Measurements from ENCODE around the gene GAPDHS.

GAPDHS gene

GRCh38 chr19:35582760-35583159 is 49.5 kb downstream of the GAPDHS start:
- no peak overlapping the region for H3K27ac ChIP-seq (ENCODE audit: low read length)
- H3K4me3 ChIP-seq (ENCODE audit: low read length): no peak overlapping the region
- H3K4me1 ChIP-seq (ENCODE audit: insufficient read depth, low read length): no peaks in the 10 kb centered on the region
- no peaks in the 10 kb centered on the region for H3K9me3 ChIP-seq (ENCODE audit: insufficient read depth, low read depth, low read length)
- H3K27me3 ChIP-seq (ENCODE audit: insufficient read depth, low read length): peaks cover 22% of the 10 kb centered on the region
- no peak overlapping the region for H3K9ac ChIP-seq (ENCODE audit: low read depth, low read length)
- H3K36me3 ChIP-seq (ENCODE audit: insufficient read depth, low read depth, low read length): no peaks in the 10 kb centered on the region

GRCh38 chr19:35585848-35586247 is 52.6 kb downstream of the GAPDHS start, which contains the start of gene PMIS2:
Gene PMIS2 (plus strand): TSS chr19:35586173. CDS start chr19:35586260, 87 bp downstream.
- no peaks in the 10 kb centered on the region for H3K4me1 ChIP-seq (ENCODE audit: insufficient read depth, low read length)
- H3K4me3 ChIP-seq (ENCODE audit: low read length): no peak within 1 kb of the TSS
- H3K9me3 ChIP-seq (ENCODE audit: insufficient read depth, low read depth, low read length): no peaks in the 10 kb centered on the region
- H3K9ac ChIP-seq (ENCODE audit: low read depth, low read length): no peak within 1 kb of the TSS
- H3K27ac ChIP-seq (ENCODE audit: low read length): no peak within 1 kb of the TSS
- H3K27me3 ChIP-seq (ENCODE audit: insufficient read depth, low read length): peaks cover 22% of the 10 kb centered on the region
- H3K36me3 ChIP-seq (ENCODE audit: insufficient read depth, low read depth, low read length): no peaks in the 10 kb centered on the region

- H3K36me3 ChIP-seq (ENCODE audit: insufficient read depth, low read depth, low read length): no peaks in the 10 kb centered on the region
- no peak overlapping the region for H3K4me3 ChIP-seq (ENCODE audit: low read length)
- no peak overlapping the region for H3K27ac ChIP-seq (ENCODE audit: low read length)
- no peaks in the 10 kb centered on the region for H3K4me1 ChIP-seq (ENCODE audit: insufficient read depth, low read length)
- no peaks in the 10 kb centered on the region for H3K9me3 ChIP-seq (ENCODE audit: insufficient read depth, low read depth, low read length)
- H3K9ac ChIP-seq (ENCODE audit: low read depth, low read length): no peak overlapping the region
- peaks cover 22% of the 10 kb centered on the region for H3K27me3 ChIP-seq (ENCODE audit: insufficient read depth, low read length)
Measured at GRCh38 chr19:35587321-35587720, 54.1 kb downstream of the GAPDHS start.

GRCh38 chr19:35590875-35591274 is 57.6 kb downstream of the GAPDHS start:
- no peaks in the 10 kb centered on the region for H3K4me1 ChIP-seq (ENCODE audit: insufficient read depth, low read length)
- H3K9me3 ChIP-seq (ENCODE audit: insufficient read depth, low read depth, low read length): no peaks in the 10 kb centered on the region
- H3K4me3 ChIP-seq (ENCODE audit: low read length): no peak overlapping the region
- no peaks in the 10 kb centered on the region for H3K36me3 ChIP-seq (ENCODE audit: insufficient read depth, low read depth, low read length)
- 0 out of 2 replicates have a peak, but pooled peaks cover 9% of the 10 kb centered on the region for H3K27me3 ChIP-seq (ENCODE audit: insufficient read depth, low read length)
- no peak overlapping the region for H3K9ac ChIP-seq (ENCODE audit: low read depth, low read length)
- H3K27ac ChIP-seq (ENCODE audit: low read length): no peak overlapping the region

GRCh38 chr19:35592226-35592625 is 59.0 kb downstream of the GAPDHS start:
- Histone ChIP-seq H3K36me3 (ENCODE audit: insufficient read depth, low read depth, low read length) (no peaks in the 10 kb centered on the region), H3K4me1 (ENCODE audit: insufficient read depth, low read length) (no peaks in the 10 kb centered on the region), H3K9me3 (ENCODE audit: insufficient read depth, low read depth, low read length) (no peaks in the 10 kb centered on the region), H3K27me3 (ENCODE audit: insufficient read depth, low read length) (0 out of 2 replicates have a peak, but pooled peaks cover 4% of the 10 kb centered on the region), H3K9ac (ENCODE audit: low read depth, low read length) (no peak overlapping the region), H3K27ac (ENCODE audit: low read length) (no peak overlapping the region), H3K4me3 (ENCODE audit: low read length) (no peak overlapping the region)

All from iPS-20b (cell line).